ENCODE data around the gene SLC15A5. TPM values are rescaled to one million over a fixed set of nuclear protein-coding genes. Genes with fewer than 3 reads are reported as not detected.

Gene SLC15A5
- total and polyA plus RNA-seq, 8 donors, result not detected

GRCh38 chr12:16246264-16246663 is 31.2 kb downstream of the SLC15A5 start:
- Histone ChIP-seq H3K36me3 (no peaks in the 10 kb centered on the region), H3K27me3 (no peaks in the 10 kb centered on the region), H3K27ac (no peak overlapping the region), H3K9me3 (no peaks in the 10 kb centered on the region), H3K4me3 (no peak overlapping the region), H3K4me1 (no peaks in the 10 kb centered on the region)
- TF ChIP-seq POLR2AphosphoS5 (IDR thresholded peaks at IDR 0.05) (no peak), POLR2A (IDR thresholded peaks at IDR 0.05) (no peak), EP300 (IDR thresholded peaks at IDR 0.05) (no peak)
- TF ChIP-seq, protein P1, sequence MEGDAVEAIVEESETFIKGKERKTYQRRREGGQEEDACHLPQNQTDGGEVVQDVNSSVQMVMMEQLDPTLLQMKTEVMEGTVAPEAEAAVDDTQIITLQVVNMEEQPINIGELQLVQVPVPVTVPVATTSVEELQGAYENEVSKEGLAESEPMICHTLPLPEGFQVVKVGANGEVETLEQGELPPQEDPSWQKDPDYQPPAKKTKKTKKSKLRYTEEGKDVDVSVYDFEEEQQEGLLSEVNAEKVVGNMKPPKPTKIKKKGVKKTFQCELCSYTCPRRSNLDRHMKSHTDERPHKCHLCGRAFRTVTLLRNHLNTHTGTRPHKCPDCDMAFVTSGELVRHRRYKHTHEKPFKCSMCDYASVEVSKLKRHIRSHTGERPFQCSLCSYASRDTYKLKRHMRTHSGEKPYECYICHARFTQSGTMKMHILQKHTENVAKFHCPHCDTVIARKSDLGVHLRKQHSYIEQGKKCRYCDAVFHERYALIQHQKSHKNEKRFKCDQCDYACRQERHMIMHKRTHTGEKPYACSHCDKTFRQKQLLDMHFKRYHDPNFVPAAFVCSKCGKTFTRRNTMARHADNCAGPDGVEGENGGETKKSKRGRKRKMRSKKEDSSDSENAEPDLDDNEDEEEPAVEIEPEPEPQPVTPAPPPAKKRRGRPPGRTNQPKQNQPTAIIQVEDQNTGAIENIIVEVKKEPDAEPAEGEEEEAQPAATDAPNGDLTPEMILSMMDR (IDR thresholded peaks at IDR 0.05), result no peak
- 69 to 83% (median 79%) methylated on average over 1 of the region's 1 CpG for WGBS, 5 donors
- no peak for DNase-seq
- intact Hi-C loops (cut with DNase I; ENCODE audit: low total_unique reads), result no loop called here

- no peaks in the 10 kb centered on the region for H3K4me1 ChIP-seq
- DNase-seq, result no peak
- TF ChIP-seq POLR2A (IDR thresholded peaks at IDR 0.05), result no peak
- intact Hi-C loops (cut with DNase I; ENCODE audit: low total_unique reads), result no loop called here
- no peak overlapping the region for H3K27ac ChIP-seq
- WGBS, 5 donors, result 70 to 80% (median 75%) methylated on average over 3 of the region's 3 CpGs
- no peaks in the 10 kb centered on the region for H3K36me3 ChIP-seq
- no peaks in the 10 kb centered on the region for H3K27me3 ChIP-seq
- no peak overlapping the region for H3K4me3 ChIP-seq
- no peaks in the 10 kb centered on the region for H3K9me3 ChIP-seq
Observed at GRCh38 chr12:16245209-16245608, 32.3 kb downstream of the SLC15A5 start.

DNA sequence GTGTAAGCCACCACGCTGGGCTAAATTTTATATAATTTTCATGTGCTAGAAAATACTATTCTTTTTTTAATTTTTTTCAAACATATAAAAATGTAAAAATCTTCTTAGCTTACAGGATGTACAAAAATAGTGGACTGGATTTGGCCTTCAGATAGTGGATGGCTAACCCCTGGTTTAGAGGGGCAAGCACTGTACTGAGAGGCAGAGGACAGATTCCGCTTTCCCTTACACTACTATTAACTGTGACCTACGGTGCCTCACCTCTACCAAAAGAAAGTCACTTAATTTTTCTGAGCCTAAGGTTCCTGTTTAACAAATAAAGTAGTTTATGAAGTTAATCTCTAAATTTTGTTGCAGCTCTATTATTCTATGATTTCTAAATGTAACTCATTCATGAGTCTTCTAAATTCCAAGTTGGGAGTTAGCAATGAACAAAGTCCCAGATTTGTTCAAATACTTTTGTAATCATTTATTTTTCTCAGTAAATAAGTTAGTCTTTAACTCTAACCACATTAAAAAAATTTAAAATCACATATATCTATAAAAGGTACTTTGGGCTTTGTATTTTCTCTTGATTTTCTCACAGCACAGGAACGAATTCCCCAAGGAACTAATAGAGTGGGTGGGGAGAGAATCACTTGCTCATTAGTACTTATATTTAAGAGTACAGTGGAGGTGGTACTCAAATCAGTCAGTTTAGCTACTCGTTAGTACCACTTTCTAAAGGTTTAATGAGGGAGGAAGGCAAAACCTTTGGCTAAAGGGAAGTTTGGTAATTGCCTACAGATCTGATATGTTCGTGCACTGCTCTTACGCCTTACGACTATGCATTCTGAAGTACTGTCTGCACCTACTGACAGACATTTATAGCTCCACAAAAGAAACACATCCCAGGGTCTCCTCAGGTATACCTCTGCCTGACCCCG is 33.7 kb downstream of the SLC15A5 start:
- no peaks in the 10 kb centered on the region for H3K9me3 ChIP-seq
- intact Hi-C loops (cut with DNase I; ENCODE audit: low total_unique reads), result no loop called here
- H3K27me3 ChIP-seq, result no peaks in the 10 kb centered on the region
- WGBS, 5 donors, result 87 to 91% (median 90%) methylated on average over 9 of the region's 9 CpGs
- no peak for DNase-seq
- no peak overlapping the region for H3K27ac ChIP-seq
- TF ChIP-seq POLR2A (IDR thresholded peaks at IDR 0.05) (no peak), POLR2AphosphoS5 (IDR thresholded peaks at IDR 0.05) (no peak), EP300 (IDR thresholded peaks at IDR 0.05) (no peak)
- TF ChIP-seq, protein P1 (IDR thresholded peaks at IDR 0.05), result no peak
- H3K4me3 ChIP-seq, result no peak overlapping the region
- no peaks in the 10 kb centered on the region for H3K4me1 ChIP-seq
- H3K36me3 ChIP-seq, result no peaks in the 10 kb centered on the region

DNA sequence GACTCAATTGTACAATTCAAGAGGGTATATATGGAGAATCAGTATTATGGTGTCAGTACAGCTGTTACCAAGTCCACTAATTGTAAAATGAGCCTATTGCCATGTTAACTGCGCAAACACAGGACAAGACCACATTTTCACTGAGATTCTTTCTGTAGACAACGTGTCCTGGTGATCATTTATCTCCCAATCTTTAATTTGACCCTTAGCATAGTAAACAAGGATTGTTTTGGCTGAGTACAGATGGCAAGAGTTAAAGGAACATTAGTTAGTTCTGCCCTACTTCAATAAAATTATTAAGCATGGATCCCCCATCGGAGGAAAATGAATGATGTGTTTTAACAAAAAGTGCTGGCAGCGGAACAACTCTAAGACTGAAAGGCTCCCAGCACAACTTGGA is 36.1 kb downstream of the SLC15A5 start:
- no peak for TF ChIP-seq POLR2A (IDR thresholded peaks at IDR 0.05)
- no peak for TF ChIP-seq POLR2AphosphoS5 (IDR thresholded peaks at IDR 0.05)
- TF ChIP-seq, protein P1 (IDR thresholded peaks at IDR 0.05), result no peak
- no peak for TF ChIP-seq EP300 (IDR thresholded peaks at IDR 0.05)
- H3K27me3 ChIP-seq, result no peaks in the 10 kb centered on the region
- no peak for DNase-seq
- no peak overlapping the region for H3K4me3 ChIP-seq
- no peak overlapping the region for H3K27ac ChIP-seq
- 69 to 87% (median 84%) methylated on average over 4 of the region's 4 CpGs for WGBS, 5 donors
- H3K9me3 ChIP-seq, result no peaks in the 10 kb centered on the region
- H3K4me1 ChIP-seq, result no peaks in the 10 kb centered on the region
- intact Hi-C loops (cut with DNase I; ENCODE audit: low total_unique reads), result no loop called here
- H3K36me3 ChIP-seq, result no peaks in the 10 kb centered on the region

- H3K4me3 ChIP-seq, result no peak overlapping the region
- no peaks in the 10 kb centered on the region for H3K36me3 ChIP-seq
- no peak for DNase-seq
- peaks cover 0 to 6% (median 0%) of the 10 kb centered on the region in 4 donors for H3K4me1 ChIP-seq
- H3K27me3 ChIP-seq, result no peaks in the 10 kb centered on the region
- H3K27ac ChIP-seq, result no peak overlapping the region
- TF ChIP-seq POLR2A (IDR thresholded peaks at IDR 0.05), result no peak
- TF ChIP-seq, protein P1 (IDR thresholded peaks at IDR 0.05), result no peak
- TF ChIP-seq EP300 (IDR thresholded peaks at IDR 0.05), result no peak
- no peak for TF ChIP-seq POLR2AphosphoS5 (IDR thresholded peaks at IDR 0.05)
- WGBS, 5 donors, result 47 to 64% (median 59%) methylated on average over 2 of the region's 2 CpGs
- H3K9me3 ChIP-seq, result no peaks in the 10 kb centered on the region
- intact Hi-C loops (cut with DNase I; ENCODE audit: low total_unique reads), result no loop called here
Observed at GRCh38 chr12:16238661-16239060, 38.8 kb downstream of the SLC15A5 start.
